ENCODE data around the gene PREX1.

PREX1 gene

DNA sequence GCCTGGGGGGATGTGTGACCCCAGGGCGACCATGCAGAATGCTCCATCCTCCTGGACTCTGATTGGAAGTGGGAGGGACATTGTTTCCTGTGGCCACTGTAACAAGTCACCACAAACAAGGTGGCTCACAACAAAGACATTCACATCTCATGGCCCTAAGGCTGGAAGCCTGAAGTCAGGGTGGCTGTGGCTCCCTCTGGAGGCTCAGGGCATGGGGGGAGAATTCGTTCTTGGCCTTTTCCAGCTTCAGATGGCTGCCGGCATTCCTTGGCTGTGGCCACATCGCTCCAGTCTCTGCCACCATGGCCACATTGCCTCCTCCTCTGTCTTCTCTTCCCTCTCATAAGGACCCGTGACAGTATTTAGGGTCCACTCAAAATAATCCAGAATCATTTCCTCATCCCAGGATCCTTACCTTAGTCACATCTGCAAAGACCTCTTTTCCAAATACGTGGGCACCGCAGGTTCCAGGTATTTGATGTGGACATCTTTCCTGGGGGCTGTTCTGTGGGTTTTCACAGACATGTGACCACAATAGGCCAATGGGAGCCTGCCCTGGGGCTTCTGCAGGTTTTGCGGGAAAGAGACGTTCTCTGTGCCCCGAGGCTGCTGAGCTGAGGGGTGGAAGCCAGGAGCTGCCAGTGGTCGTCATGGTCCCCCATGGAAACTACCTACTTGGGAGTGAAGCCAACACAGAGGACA is 249.3 kb downstream of the PREX1 start:
- DNase-seq (ENCODE audit: low spot score): no peak
- TF ChIP-seq, protein P1, sequence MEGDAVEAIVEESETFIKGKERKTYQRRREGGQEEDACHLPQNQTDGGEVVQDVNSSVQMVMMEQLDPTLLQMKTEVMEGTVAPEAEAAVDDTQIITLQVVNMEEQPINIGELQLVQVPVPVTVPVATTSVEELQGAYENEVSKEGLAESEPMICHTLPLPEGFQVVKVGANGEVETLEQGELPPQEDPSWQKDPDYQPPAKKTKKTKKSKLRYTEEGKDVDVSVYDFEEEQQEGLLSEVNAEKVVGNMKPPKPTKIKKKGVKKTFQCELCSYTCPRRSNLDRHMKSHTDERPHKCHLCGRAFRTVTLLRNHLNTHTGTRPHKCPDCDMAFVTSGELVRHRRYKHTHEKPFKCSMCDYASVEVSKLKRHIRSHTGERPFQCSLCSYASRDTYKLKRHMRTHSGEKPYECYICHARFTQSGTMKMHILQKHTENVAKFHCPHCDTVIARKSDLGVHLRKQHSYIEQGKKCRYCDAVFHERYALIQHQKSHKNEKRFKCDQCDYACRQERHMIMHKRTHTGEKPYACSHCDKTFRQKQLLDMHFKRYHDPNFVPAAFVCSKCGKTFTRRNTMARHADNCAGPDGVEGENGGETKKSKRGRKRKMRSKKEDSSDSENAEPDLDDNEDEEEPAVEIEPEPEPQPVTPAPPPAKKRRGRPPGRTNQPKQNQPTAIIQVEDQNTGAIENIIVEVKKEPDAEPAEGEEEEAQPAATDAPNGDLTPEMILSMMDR (conservative IDR thresholded peaks at IDR 0.05; ENCODE audit: low read depth): no peak
- POLR2A ChIA-PET (ENCODE audit: low non-redundant PET): no interaction called here
- no peak overlapping the region for H3K27ac ChIP-seq
- CTCF ChIA-PET: interaction anchor here (0.5 to 0.7 kb wide), 2 partner anchors 180 to 769 kb away, joined by 3 read pairs; no protein-coding TSS in a partner anchor

DNA sequence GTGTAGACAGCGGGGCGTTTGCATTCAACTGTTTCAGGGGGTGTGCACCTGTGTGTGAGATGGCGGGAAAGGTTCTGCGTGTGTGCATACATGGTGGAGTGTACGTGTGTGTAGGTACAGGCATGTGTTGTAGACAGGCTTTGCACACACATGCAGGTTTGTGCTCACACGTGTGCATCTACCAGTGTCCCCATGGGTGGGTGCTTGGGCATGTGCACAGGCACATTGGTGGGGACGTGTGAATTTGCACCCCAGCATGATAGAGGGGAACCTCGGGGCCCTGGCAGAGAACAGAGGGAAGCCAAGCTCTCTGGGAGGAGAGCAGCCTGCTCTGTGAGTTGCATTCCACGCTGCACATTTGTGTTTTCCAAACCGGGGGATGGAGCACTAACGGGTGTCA is 250.2 kb downstream of the PREX1 start:
- ChIA-PET POLR2A (ENCODE audit: low non-redundant PET) (no interaction called here), CTCF (interaction anchor here (1.5 kb wide), 1 partner anchor 43 kb away, joined by 5 read pairs; no protein-coding TSS in a partner anchor)

DNA sequence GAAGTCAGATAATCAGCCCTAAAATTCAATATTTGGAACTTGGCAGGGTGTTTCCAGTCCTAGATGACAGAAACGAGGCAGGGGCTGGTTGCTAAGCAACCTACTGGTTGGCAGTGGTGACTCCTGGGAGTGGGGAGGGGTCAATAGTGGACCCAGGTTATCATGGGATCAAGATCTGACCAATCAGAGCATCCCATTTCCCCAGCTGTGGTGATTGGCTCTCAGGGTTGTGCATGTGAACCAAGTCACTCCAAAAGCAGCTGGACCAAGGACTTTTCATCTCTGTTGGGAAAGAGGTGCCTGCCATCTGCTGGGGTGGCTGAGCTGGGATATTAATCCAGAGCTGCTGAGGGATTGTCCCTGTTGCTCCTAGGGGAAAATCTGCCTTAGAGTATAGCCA is 253.4 kb downstream of the PREX1 start:
- CTCF ChIA-PET: interaction anchor here (0.6 to 1.2 kb wide), 3 partner anchors 8 to 1087 kb away, joined by 3 to 5 read pairs (median 4); no protein-coding TSS in a partner anchor
- TF ChIP-seq, protein P1 (conservative IDR thresholded peaks at IDR 0.05; ENCODE audit: low read depth): no peak
- peak; percentile 55 for DNase-seq (ENCODE audit: low spot score)
- H3K27ac ChIP-seq: no peak overlapping the region
- POLR2A ChIA-PET (ENCODE audit: low non-redundant PET): no interaction called here

More for the DNA sequence above, 250.2 kb downstream of the PREX1 start:
- no peak for DNase-seq (ENCODE audit: low spot score)
- no peak overlapping the region for H3K27ac ChIP-seq
- TF ChIP-seq, protein P1 (conservative IDR thresholded peaks at IDR 0.05; ENCODE audit: low read depth): no peak
